Epithelial cell of esophagus (primary cell): ENCODE data around the gene PDZRN3.

Experiments
- DNase-seq: peaks from one replicate; pipeline ENCODE4 v3.0.0; 2010; ENCODE audit warnings: low read depth
- H3K4me3 ChIP-seq: 2 replicates; pipeline ENCODE4 v1.5.1; 2011; ENCODE audit warnings: mild to moderate bottlenecking, low read length, control low read depth
- TF ChIP-seq, protein P1 (sequence below): IDR thresholded peaks from 2 replicates; pipeline ENCODE4 v1.5.1; 2011; ENCODE audit warnings: low read depth, mild to moderate bottlenecking, low read length, control low read depth, inconsistent platforms; ENCODE audit not compliant: insufficient read depth; ENCODE audit errors: missing control alignments

The PDZRN3 gene

DNA sequence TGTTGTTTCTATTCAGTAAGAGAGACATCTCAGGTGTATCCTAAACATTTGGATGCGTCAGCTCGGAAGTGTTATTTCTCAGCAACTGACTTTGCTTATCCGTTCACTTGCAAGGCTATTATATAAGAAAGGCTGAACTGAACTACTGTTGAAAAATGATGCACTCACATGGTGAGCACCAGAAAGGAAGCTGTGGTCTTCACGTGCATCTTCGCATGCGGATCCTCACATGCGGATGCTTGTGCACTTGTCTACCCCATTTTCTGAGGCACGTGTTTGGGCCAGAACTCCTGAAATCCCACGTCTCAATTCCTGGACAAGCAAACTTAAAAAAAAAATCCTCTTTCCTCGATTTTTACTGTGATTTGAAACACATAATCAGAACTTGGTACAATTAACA lies 63.2 kb downstream of the PDZRN3 start:
- no peak for DNase-seq
- TF ChIP-seq, protein P1, sequence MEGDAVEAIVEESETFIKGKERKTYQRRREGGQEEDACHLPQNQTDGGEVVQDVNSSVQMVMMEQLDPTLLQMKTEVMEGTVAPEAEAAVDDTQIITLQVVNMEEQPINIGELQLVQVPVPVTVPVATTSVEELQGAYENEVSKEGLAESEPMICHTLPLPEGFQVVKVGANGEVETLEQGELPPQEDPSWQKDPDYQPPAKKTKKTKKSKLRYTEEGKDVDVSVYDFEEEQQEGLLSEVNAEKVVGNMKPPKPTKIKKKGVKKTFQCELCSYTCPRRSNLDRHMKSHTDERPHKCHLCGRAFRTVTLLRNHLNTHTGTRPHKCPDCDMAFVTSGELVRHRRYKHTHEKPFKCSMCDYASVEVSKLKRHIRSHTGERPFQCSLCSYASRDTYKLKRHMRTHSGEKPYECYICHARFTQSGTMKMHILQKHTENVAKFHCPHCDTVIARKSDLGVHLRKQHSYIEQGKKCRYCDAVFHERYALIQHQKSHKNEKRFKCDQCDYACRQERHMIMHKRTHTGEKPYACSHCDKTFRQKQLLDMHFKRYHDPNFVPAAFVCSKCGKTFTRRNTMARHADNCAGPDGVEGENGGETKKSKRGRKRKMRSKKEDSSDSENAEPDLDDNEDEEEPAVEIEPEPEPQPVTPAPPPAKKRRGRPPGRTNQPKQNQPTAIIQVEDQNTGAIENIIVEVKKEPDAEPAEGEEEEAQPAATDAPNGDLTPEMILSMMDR = no peak
- no peak overlapping the region for H3K4me3 ChIP-seq

DNA sequence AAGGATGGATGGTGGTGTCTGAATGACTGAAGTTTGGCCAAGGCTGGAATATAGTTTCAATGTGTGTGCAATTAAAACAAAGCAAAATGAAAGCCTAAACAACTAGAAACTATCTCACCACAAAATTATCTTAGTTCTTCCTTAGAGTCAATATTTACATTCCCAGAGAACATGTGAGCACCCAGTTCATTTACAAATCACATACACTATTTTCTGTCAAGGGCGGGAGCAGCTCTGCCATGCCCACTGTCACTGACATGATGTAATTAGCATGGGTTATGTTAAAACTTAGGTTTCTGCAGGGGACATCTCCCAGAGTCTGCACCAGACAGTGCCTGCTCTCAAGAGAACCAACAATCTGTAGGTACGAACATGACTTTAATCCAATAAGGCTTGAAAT lies 65.0 kb downstream of the PDZRN3 start:
- no peak overlapping the region for H3K4me3 ChIP-seq
- TF ChIP-seq, protein P1 = no peak
- no peak for DNase-seq

DNA sequence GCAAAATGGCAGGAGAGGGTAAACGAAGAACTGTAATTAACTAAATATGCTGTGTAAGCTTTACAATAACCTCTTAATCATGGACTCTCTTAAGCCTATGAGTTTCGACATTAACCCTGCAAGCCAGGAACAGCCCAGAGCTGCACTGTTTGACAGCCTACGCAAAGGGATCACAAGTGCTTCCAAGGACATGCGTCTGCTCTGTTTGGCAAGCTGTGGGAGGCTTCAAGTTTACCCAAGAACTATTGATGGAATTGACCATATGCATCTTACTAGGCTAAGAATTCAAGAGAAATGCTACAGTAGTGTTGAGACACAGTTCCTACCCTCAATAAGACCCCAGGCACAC lies 66.0 kb downstream of the PDZRN3 start:
- H3K4me3 ChIP-seq = no peak overlapping the region

DNA sequence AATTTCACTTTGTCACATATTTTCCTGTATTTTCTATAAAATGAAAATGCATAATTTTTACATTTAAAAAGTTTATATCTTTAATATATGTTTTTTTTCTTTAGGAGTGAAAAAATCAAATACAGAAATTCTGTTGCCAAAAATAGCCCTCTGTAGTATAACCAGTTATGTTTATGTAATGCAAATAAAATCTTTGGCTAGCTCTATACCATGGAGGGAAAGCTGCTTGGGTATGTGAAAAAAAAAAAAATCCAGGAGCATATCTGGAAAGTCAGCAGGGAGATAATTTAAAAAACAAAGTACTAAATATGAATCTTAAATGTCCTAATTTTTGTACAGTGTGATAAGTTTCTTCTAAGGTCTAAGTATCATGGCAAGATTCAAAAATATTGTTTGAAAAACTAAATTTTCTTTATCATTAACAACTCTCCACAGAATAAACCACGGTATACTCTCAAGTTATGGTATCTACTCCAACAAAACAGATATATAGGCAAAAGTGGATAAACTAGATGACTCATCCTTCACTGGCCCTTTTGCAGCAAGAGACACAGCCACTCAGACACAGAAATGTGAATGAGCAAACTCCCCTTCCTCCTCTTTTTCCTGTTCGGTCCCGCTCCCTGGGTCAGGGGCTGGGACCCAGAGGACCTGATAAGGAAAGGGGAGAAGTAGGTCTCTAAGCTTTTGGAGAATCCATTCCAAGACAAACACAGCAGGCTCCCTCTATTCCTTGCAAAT lies 66.6 kb downstream of the PDZRN3 start:
- TF ChIP-seq, protein P1 = no peak
- no peak overlapping the region for H3K4me3 ChIP-seq
- peak; percentile 40 for DNase-seq

More for the DNA sequence above, 66.0 kb downstream of the PDZRN3 start:
- TF ChIP-seq, protein P1 = no peak
- peak; percentile 24 for DNase-seq

DNA sequence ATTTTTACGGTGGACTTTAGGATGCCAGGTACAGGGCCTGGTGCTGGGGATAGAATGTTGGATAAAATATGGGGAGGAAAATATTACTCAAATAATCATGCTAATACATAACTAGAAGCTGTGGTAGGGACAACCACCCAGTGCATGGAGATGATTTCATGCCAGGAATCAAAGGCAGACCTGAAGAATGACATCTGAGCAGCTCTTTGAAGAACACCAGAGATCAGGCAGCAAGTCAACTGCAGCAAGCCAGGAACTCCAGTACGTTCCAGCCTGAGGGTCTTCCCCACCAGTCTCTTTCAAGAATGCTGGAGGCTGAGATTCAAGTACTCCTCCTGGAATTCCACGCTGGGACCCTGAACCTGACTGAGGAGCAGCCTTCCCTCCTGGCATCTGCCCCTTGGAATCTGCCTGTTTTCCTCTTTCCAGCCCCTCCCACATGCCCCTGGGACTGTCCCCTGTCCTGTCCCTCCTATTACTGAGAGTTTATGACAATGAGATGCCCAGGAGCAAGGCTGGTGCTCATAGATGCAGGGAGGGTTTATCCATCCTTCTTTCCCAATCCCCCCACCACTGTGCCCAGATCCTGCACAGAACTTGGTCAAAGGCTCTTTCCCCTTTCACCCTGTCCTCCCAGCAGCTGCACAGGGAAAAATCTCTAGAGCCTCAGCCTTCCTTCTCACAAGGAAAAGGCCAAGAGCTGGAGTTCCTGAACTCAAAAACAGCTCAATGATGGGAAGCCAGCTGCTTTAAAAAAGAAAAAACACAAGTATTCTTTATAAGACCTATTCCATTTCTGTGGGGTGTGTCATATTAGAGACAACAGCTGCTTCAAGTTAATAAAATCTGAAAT lies 68.0 kb downstream of the PDZRN3 start:
- H3K4me3 ChIP-seq = no peak overlapping the region
- DNase-seq = no peak
- TF ChIP-seq, protein P1 = no peak

DNA sequence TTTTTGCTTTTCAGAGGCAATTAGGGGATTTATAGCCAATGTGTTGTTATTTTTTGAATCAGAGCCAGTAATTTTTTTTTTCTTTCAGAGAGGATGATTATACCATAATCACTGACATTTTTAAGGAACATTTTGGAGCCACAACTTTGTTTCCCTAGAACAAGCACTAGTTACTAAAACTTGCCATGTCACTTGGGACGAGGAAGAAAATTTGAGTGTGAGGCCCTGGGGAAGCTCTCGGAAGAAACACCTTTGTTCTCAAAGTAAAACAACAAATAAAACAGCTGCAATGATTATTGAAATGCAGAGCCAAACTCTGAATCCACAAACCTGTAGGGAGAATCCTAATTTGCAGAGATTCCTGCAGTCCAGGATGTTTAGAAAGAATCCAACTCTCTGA lies 69.7 kb downstream of the PDZRN3 start:
- no peak for DNase-seq
- H3K4me3 ChIP-seq = no peak overlapping the region
- TF ChIP-seq, protein P1 = no peak
